HFF-Myc (cell line): ENCODE measurements around the gene BOLA1.
A peak's percentile ranks its signal among the peaks of the same experiment; 100 is the strongest.

Experiments used
- DNase-seq: peaks from one replicate; pipeline ENCODE4 v3.0.0-alpha.2; 2011; ENCODE audit warnings: low read depth; ENCODE audit errors: extremely low read depth
- H3K4me3 ChIP-seq: replicated peaks from 2 replicates; pipeline ENCODE4 v1.5.1; 2011; ENCODE audit warnings: low read depth, mild to moderate bottlenecking, control low read depth, low read length
- TF ChIP-seq, protein P1 (sequence below): IDR thresholded peaks from 2 replicates; pipeline ENCODE4 v1.5.1; 2012; ENCODE audit warnings: mild to moderate bottlenecking, low read depth, low read length, control low read depth; ENCODE audit errors: missing control alignments

Gene BOLA1

DNA sequence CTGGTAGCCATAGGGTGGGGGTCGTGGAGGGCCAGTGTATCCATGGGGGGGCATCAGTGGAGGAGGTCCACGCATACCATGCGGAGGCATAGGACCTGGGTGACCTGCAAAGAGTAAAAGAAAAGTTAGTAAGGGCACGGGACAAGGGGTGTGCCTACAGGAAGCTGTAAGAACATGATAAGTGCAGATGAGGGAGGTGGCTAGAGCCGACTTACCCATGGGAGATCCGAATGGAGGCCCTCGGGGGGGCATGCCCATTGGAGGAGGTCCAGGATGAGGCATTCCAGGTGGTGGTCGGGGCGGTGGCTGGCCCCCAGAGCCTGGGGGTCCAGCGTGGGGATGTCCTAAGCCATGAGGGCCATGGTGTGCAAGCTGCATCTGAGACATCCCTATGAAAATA is 24.3 kb downstream of the BOLA1 start:
- DNase-seq = no peak
- TF ChIP-seq, protein P1, sequence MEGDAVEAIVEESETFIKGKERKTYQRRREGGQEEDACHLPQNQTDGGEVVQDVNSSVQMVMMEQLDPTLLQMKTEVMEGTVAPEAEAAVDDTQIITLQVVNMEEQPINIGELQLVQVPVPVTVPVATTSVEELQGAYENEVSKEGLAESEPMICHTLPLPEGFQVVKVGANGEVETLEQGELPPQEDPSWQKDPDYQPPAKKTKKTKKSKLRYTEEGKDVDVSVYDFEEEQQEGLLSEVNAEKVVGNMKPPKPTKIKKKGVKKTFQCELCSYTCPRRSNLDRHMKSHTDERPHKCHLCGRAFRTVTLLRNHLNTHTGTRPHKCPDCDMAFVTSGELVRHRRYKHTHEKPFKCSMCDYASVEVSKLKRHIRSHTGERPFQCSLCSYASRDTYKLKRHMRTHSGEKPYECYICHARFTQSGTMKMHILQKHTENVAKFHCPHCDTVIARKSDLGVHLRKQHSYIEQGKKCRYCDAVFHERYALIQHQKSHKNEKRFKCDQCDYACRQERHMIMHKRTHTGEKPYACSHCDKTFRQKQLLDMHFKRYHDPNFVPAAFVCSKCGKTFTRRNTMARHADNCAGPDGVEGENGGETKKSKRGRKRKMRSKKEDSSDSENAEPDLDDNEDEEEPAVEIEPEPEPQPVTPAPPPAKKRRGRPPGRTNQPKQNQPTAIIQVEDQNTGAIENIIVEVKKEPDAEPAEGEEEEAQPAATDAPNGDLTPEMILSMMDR = no peak
- no peak overlapping the region for H3K4me3 ChIP-seq

DNA sequence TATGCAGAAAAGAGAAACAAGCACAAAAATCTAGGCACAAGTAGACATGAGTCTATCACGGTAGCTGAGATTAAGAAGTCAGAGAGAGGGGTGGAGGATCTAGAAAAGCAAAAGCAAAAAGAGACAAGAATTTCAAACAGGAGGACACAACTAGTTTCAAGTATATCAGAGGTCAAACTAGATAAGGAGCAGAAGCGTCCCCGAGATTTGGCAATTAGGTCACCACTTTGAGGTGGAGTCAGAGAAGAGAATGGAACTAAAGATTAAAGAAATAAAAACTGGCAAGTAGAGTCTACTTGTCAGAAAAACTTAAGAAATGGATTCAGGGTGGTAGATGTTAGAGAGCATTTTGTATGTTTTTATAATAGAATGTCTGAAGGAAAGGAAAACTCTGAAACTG is 26.0 kb downstream of the BOLA1 start:
- no peak for DNase-seq
- H3K4me3 ChIP-seq = no peak overlapping the region; the same call in 1 of the 2 replicates
- TF ChIP-seq, protein P1 = no peak

DNA sequence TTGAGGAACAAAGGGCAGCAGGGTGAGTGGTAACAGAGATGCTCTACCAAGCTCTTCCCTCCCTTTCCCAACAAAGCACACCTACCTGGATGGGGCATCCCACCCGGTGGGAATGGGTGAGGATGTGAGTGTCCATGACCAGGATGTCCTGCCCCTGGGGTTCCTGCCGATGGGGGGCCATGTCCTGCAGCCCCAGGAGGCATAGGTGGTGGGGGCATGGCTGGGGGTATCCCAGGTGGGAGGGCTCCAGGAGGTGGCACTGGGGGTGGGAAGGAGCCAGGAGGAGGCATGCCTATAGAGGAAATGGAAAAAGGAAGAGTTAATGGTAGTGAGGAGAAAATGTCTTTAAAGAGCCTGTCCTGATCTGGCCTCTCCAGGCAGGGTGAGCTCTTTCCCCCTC is 26.4 kb downstream of the BOLA1 start:
- peak overlapping the region; percentile 93 for H3K4me3 ChIP-seq
- DNase-seq = no peak
- TF ChIP-seq, protein P1 = no peak

DNA sequence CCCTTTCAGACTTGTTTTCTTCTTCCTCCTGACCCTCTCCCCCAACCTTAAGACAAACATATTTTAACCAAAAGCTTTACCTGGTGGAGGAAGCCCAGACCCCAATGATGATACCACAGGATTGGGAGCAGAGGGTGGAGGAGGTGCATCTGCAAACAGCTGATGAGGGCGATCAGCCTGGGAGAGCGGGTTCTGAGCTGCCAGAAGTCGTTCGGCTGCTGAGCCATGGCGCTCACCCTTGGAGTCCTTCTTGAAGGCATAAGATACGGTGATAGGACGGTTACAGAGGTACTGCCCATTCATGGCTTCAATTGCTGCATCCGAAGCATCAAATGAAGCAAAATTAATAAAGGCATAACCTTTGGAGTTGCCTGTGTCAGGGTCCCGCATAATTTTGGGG is 26.9 kb downstream of the BOLA1 start:
- DNase-seq = no peak
- peak overlapping the region; percentile 93 for H3K4me3 ChIP-seq
- TF ChIP-seq, protein P1 = no peak

DNA sequence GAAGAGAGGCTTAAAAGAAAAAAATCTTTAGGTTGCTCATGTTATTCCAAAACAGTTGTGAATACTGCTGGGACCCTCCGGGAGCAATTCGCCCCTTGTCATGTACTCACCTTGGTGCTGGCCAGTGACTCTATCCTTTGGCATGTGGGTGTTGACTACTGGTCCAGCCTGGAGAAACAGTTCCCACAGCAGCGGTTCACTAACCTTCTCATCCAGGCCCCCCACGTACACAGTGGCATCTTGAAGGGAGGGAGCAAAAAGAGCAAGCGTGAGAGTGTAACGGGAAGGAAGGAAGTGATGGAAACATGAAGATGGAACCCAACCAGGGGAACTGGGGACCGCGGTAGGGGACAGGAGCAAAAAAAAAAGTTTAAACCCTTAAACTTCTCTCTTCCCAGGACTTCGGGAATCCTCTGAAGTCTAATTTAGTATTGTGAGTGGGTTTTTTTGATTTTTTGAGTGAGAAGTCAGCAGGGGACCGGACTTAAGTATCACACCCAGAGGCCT is 27.7 kb downstream of the BOLA1 start:
- TF ChIP-seq, protein P1 = no peak
- no peak for DNase-seq
- peak overlapping the region; percentile 93 for H3K4me3 ChIP-seq

DNA sequence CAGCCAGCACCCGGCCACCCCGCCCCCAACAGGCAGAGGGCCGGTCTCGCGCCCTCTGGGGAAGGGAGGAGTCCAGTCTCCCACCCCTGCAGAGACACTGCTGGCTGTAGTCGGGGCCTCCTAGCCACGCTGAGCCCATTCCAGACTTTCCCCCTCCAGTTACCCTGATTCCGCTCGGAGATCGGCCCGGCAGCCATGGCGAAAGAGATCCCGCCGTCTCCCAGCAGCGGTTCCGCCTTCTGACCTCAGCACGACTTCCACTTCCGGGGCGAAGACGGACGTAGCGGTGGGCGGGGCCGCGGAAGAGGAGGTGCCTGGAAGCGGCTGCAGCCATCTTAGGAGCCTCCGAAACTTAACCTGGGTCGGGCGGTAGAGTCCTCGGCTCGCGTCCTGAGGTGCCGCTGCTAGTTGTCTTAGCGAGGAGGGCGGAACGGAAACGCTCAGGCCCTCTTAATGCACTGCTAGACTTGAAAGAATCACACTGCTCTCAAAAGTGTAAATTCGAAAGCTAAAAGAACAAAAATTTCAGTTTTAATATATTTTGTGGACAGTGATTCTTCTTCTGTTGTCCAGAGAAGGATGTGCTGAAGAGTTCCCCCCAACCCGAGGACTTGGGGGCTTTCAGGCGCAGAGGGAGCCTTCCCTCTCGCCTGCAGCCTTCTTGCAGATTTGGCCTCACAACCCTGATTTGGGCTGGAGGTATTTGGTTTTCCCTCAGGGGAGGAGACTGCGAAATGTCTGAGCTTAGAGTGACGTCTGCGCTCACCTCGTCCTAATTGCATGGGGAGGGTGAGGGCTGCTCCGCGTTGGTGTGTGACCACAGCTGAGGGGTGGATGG is 28.4 kb downstream of the BOLA1 start, which contains the start of gene SF3B4:
Gene SF3B4, minus strand, starts transcription at position 241 of the 838 bp plus-strand sequence. Its CDS starts 44 bp downstream, at position 197.
- H3K4me3 ChIP-seq = peak within 1 kb of the TSS; percentile 93
- TF ChIP-seq, protein P1 = no peak
- peak; percentile 75 for DNase-seq
